Urothelium cell line (cell line): ENCODE data around the gene SMPX.
"Not testable (repeated sequence)": the region's sequence is repeated elsewhere in the genome, so short reads cannot be mapped to it uniquely, and the experiment has no call there.

Experiments used
- DNase-seq: peaks from one replicate; pipeline ENCODE4 v3.0.0; 2011; ENCODE audit warnings: low spot score, mixed read lengths
- FAIRE-seq: peaks from 2 replicates; lab custom pipeline; 2011; peaks lifted over from hg19 to GRCh38; lab: Jason Lieb, UNC

Gene SMPX

DNA sequence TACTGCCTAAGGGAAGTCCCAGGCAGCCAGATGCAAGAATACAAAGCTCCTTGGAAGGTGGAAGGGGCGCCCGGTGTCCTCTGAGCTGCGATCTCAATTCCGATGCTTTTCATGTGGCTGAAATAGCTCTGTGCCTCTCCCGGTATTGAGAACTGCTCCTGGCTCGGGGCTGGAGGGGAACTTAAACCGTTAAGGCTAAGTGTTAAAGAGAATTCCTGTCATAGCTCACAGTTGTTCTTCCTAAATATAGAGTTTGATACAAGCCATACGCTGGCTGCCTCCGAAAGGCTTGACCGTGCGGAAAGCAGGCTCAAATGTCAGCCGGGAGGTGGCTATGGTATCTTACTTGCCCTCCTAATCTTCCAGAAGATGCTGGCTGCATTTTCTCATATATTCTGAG is at the start of gene SMPX:
TSS of gene SMPX (minus strand) at position 157 of the 400 bp plus-strand sequence. CDS start 3,826 bp downstream, outside the sequence.
- FAIRE-seq (no peak), DNase-seq (no peak)

DNA sequence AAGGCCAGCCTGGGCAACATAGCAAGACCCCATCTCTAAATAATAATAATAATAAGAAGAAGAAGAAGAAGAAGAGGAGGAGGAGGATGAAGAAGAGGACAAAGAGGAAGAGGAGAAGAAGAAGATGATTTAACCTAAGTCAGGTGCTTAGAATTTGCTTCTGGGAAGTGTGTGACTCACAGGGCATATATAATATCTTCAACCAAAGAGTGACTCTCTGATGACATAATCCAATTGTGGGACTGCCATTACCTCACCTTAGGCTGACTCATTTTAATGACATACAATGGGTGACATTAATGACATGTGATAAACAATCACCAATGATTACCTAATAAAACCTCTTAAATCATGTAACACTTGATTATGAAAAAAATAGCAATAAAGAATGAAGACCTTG is 48.8 kb upstream of the SMPX start:
- peak; percentile 14 for DNase-seq
- no peak for FAIRE-seq

GRCh38 chrX:21802839-21803238 is 44.9 kb upstream of the SMPX start:
- FAIRE-seq (no peak), DNase-seq (no peak)

- DNase-seq (peak; percentile 3), FAIRE-seq (no peak)
Observed at GRCh38 chrX:21802054-21802670, 44.2 kb upstream of the SMPX start.

- peak; percentile 4 for DNase-seq
- FAIRE-seq, result no peak
Observed at GRCh38 chrX:21800344-21800770, 42.4 kb upstream of the SMPX start.

GRCh38 chrX:21799767-21800166 is 41.9 kb upstream of the SMPX start:
- FAIRE-seq (no peak), DNase-seq (no peak)

DNA sequence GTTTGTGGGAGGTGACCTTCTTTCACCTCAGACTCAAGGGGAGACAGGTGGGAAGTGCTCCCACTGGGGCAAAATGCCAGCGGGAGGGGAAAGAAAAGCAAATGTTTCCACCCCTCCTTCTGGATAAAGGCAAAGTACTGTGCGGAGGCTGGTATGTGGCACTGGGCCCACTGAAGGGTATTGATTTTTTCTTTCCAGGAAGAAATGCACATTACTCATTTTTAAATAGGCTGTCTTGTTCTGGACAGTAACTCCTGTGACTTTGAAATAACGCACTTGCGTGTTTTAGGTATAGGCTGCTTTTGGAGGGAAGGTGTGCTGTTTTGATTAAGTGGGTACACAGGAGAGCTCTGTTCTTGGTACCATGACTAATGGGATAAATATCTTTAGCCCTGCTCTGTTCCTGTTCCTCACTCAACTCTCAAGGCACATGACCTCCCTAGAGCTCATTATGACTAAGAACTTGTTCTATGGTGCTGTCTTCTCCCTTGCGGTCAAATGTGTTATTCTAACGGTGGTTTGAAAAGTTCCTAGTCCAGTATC is 40.8 kb upstream of the SMPX start:
- DNase-seq (peak; percentile 54), FAIRE-seq (no peak)

- FAIRE-seq (no peak), DNase-seq (no peak)
Observed at GRCh38 chrX:21781976-21782375, 24.1 kb upstream of the SMPX start.

GRCh38 chrX:21781525-21781924 is 23.6 kb upstream of the SMPX start:
- DNase-seq (peak; percentile 2), FAIRE-seq (no peak)

GRCh38 chrX:21779095-21779494 is 21.2 kb upstream of the SMPX start:
- FAIRE-seq, result no peak
- DNase-seq, result no peak

DNA sequence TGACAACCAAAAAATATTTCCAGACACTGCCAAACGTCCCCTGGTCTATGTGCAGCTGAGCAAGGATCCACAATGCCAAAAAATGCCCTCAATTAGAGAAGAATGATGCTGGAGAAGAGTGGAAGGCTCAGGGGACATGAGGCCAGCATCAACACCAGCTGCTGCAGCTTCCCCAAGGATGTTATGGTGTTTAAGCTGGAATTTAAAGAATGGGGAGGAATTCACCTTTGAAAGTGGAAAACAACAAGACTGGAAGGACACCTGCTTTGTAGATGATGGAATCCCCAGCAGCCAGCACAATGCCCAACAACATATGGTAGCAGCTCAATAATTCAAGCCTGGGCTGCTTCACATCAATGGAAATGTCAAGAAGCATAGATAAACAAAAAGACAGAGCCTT is 20.3 kb upstream of the SMPX start:
- FAIRE-seq, result no peak
- no peak for DNase-seq

- not testable (repeated sequence) for FAIRE-seq, DNase-seq
Observed at GRCh38 chrX:21775128-21775527, 17.2 kb upstream of the SMPX start.

- DNase-seq, FAIRE-seq: not testable (repeated sequence)
Observed at GRCh38 chrX:21773036-21773435, 15.1 kb upstream of the SMPX start.

GRCh38 chrX:21770631-21771321 is 12.9 kb upstream of the SMPX start:
- peak; percentile 15 for DNase-seq
- no peak for FAIRE-seq

DNA sequence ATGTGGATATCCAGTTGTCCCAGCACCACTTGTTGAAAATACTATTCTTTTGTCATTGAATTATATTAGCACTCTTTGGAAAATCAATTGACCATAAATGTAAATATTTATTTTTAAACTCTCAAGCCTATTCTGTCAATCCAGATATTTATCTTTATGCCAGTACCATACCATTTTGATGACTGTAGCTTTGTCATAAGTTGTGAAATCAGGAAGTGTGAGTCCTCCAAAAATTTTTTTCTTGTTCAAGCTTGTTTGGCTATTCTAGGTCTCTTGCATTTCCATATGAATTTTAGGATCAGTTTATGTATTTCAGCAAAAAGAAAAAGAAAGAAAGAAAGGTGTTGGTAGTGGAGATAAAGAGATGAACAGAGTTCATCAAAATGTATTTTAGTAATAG is 8.2 kb upstream of the SMPX start:
- DNase-seq, result no peak
- no peak for FAIRE-seq

GRCh38 chrX:21764008-21764407 is 6.1 kb upstream of the SMPX start:
- FAIRE-seq, result no peak
- DNase-seq, result no peak

GRCh38 chrX:21758488-21758887 is 572 bp upstream of the SMPX start:
- FAIRE-seq (no peak), DNase-seq (no peak)

DNA sequence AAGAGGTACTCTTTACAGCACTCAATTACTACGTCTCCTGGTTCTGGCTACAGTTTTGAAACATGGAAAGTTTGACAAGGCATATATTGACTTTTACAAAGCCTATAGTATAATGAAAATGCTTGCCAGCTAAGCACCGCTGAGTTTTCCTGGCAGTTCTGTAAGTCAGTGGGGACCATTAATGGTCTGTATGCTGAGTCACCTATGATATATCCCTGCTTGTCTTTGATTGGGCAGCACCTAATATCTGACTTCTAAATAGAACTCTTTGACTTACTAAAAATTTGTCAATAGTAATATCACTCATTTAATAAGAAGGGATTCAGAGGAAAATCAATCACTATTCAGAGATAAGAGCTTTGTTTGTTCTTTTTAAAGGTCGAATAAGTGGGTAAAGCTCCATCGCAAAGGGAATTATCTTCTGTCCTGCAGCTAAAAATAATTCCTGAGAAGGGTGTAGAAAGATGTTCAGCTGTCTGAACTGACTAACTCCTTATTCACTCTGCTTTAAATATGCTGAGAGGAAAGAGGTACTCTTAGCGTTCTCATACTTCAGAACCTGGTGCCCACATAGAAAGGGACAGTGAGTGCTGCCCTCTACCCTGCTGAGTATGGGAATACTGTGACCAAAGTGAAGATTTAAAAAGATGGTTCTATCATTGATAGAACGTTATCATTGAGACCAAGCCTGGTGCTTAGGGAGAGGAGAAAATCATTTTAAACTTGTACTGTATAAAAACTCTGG is 959 bp downstream of the SMPX start:
- no peak for DNase-seq
- FAIRE-seq, result no peak

DNA sequence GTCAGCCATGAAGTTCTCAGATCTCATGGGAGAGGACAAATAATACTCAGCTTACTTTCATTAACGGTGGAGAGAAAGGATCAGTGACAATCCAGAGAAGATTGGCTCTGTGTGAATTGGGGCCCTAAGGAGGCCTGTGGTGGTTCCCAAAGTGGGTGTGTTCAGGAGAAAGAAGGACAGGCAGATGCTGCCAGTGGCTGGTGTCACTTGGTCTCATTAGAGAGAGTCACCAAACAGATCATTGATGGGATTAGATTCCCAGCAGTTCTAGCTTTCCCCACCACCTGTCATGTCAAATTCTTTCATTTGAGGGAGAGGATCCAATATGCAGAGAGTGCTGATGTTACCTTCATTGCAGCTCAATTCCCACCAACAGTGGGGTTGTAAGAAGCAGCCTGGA is 8.0 kb downstream of the SMPX start:
- FAIRE-seq, result no peak
- no peak for DNase-seq

DNA sequence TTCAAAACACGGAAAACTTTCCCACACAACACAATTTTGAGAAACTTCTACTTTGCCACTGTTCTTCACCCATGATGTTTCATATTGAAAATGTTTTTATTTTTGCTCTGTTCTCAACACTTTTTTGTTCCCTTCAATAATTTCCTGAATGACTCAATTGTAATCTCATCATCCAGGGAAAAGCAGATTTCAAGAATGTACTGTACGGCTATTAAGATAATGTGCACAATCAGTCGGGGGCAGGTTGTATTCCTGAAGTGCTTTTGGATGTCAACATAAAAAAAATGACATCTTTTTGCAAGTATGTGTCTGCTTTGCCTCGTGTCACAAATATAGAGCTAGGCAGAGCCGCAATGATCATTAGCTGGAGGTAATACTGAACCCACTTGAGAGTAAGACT is 9.7 kb downstream of the SMPX start:
- DNase-seq, result no peak
- no peak for FAIRE-seq

DNA sequence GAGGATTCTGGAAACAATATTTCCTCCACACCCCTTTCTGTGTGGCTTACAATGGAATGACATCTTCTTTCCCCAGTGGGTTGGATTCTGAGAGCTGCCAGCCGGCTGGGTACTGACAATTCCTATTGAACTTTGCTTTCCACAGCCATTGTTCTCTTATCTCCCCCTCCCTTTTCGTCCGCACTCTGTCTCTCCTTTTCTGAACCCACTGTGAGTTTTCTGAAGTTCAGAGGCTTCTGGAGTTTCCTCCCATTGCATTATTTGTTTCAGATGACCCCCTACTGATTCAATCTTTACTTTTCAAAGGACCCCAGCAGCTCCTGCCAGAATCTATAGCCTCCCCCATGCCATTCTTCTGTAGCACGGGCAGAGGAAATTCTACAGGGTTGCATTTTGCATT is 10.4 kb downstream of the SMPX start:
- DNase-seq, result no peak
- no peak for FAIRE-seq

GRCh38 chrX:21745756-21746155 is 12.2 kb downstream of the SMPX start:
- DNase-seq (no peak), FAIRE-seq (no peak)
